Hepatocyte (in vitro differentiated cells): Measurements from ENCODE around the gene CCDC28B.

Experiments
- EZH2 ChIP-seq: fragments of 200-600 bp; sonication (generic); IDR thresholded peaks from 2 replicates; pipeline ENCODE4 v1.6.1; 2016; ENCODE audit warnings: antibody characterized with exemption, mild to moderate bottlenecking, borderline replicate concordance
- EZH2phosphoT487 ChIP-seq: fragments of 200-600 bp; sonication (generic); IDR thresholded peaks from one replicate; pipeline ENCODE4 v1.6.1; 2018; ENCODE audit warnings: antibody characterized with exemption, mild to moderate bottlenecking, low read depth, moderate library complexity; ENCODE audit not compliant: unreplicated experiment, severe bottlenecking
- TF ChIP-seq, protein P1 (sequence below): fragments of 200-600 bp; sonication (generic); IDR thresholded peaks from 2 replicates; pipeline ENCODE4 v1.5.1; 2016; ENCODE audit warnings: antibody characterized with exemption, mild to moderate bottlenecking; ENCODE audit not compliant: poor library complexity

DNA sequence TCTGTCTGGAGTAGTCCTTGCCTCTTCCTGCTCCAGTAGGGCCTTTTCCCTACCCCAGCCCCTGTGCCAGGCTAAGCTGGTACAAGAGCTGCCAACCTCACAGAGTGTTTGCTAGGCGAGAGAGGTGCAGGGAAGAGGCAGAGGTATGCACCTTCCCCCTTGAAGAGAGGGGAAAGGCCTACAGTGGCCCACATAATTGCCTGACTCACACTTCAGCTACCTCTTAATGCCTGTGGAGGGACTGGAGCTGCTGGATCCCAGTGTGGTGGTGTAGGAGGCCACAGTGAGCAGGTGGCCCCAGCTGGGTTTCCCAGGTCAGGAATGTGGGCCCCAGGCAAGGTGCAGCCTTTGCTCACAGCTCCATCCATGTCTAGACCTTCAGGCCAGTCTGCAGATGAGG, 3.3 kb upstream of the CCDC28B start:
- TF ChIP-seq, protein P1, sequence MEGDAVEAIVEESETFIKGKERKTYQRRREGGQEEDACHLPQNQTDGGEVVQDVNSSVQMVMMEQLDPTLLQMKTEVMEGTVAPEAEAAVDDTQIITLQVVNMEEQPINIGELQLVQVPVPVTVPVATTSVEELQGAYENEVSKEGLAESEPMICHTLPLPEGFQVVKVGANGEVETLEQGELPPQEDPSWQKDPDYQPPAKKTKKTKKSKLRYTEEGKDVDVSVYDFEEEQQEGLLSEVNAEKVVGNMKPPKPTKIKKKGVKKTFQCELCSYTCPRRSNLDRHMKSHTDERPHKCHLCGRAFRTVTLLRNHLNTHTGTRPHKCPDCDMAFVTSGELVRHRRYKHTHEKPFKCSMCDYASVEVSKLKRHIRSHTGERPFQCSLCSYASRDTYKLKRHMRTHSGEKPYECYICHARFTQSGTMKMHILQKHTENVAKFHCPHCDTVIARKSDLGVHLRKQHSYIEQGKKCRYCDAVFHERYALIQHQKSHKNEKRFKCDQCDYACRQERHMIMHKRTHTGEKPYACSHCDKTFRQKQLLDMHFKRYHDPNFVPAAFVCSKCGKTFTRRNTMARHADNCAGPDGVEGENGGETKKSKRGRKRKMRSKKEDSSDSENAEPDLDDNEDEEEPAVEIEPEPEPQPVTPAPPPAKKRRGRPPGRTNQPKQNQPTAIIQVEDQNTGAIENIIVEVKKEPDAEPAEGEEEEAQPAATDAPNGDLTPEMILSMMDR: no peak
- TF ChIP-seq EZH2phosphoT487: no peak
- no peak for TF ChIP-seq EZH2
